ENCODE data around the gene JAZF1. TPM values are rescaled to one million over a fixed set of nuclear protein-coding genes. Genes with fewer than 3 reads are reported as not detected.

JAZF1 gene
- total RNA-seq, 1 experiment from 2014 or later: 9.1 TPM

DNA sequence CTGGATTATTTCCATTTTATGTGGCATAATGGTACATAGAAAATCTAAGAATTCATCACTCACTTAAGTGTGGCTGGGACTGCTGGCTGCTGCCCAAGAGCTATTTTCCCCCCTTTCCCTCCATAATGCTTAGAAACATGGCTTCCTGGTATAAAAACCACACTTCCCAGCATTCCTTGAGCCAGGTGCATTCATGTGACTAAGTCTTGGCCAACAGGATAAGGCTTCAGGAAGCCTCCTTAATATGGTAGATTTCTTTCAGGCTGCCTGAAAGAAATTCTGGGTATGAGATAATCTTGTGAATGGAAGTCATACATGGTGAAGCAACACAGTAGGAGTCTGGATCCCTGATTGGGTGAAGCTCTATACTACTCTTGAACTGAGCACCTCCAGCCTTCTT is 178.0 kb downstream of the JAZF1 start:
- Histone ChIP-seq H4K20me1 (ENCODE audit: control insufficient read depth, insufficient read depth, insufficient read length) (no peaks in the 10 kb centered on the region), H2AK5ac (ENCODE audit: insufficient read length, low read length) (no peak overlapping the region), H3K23ac (ENCODE audit: insufficient read length, low read depth, low read length) (no peak overlapping the region), H3K23me2 (ENCODE audit: insufficient read length, low read depth, low read length, poor library complexity, severe bottlenecking) (no peaks in the 10 kb centered on the region), H3K9me3 (ENCODE audit: control insufficient read depth, low read depth, low read length) (no peaks in the 10 kb centered on the region), H2BK20ac (ENCODE audit: low read depth, low read length, poor library complexity, severe bottlenecking) (no peak overlapping the region), H3K9ac (ENCODE audit: extremely low read depth, insufficient read length, low read length) (no peak overlapping the region), H3K14ac (ENCODE audit: insufficient read depth, low read length) (no peak overlapping the region), H3K27ac (ENCODE audit: insufficient read length, low read depth, low read length) (no peak overlapping the region), H3K4me2 (ENCODE audit: insufficient read depth, insufficient read length, low read length) (no peak overlapping the region), H3K18ac (ENCODE audit: insufficient read length, low read depth, low read length) (no peak overlapping the region), H3K79me2 (ENCODE audit: insufficient read depth, low read length) (no peaks in the 10 kb centered on the region), H3K27me3 (ENCODE audit: insufficient read depth, low read length) (no peaks in the 10 kb centered on the region), H3K79me1 (ENCODE audit: insufficient read depth, low read depth, low read length, poor library complexity, severe bottlenecking) (peaks cover 2% of the 10 kb centered on the region), H2BK12ac (ENCODE audit: insufficient read length, low read depth, low read length) (no peak overlapping the region), H2AFZ (ENCODE audit: low read length) (peak overlapping the region; percentile 74), H3K4me1 (ENCODE audit: insufficient read depth, low read length) (no peaks in the 10 kb centered on the region), H2BK120ac (ENCODE audit: low read depth, low read length, poor library complexity, severe bottlenecking) (no peak overlapping the region), H4K8ac (replicated peaks; ENCODE audit: insufficient read length, low read depth, low read length) (no peak overlapping the region), H4K91ac (ENCODE audit: insufficient read length, low read depth, low read length) (no peak overlapping the region), H3T11ph (ENCODE audit: low read length) (no peak overlapping the region), H4K5ac (ENCODE audit: insufficient read length, low read depth, low read length) (no peak overlapping the region), H3K56ac (ENCODE audit: insufficient read length, low read depth, low read length) (no peak overlapping the region), H3K4ac (ENCODE audit: low read depth, low read length) (no peak overlapping the region), H2BK5ac (ENCODE audit: insufficient read length, low read length) (no peak overlapping the region), H2BK15ac (ENCODE audit: low read depth, low read length) (no peak overlapping the region)
- no peak for DNase-seq
- no peak for TF ChIP-seq CTCF (conservative IDR thresholded peaks at IDR 0.05)
- no peaks in the 10 kb centered on the region for H3K9me3 Mint-ChIP-seq
- H3K4me1 Mint-ChIP-seq: peaks cover 0 to 2% of the 10 kb centered on the region in 2 experiments; a peak in 1 of 4 replicates
- no peak overlapping the region for H3K27ac Mint-ChIP-seq
- no peaks in the 10 kb centered on the region for H3K27me3 Mint-ChIP-seq (ENCODE audit: low read depth)
- H3K36me3 Mint-ChIP-seq (ENCODE audit: insufficient read depth in 1 of 3, low read depth in 3 of 3): no peaks in the 10 kb centered on the region
- no peak overlapping the region for H3K4me3 Mint-ChIP-seq
